ENCODE results near the gene FHAD1. TPM values are rescaled to one million over a fixed set of nuclear protein-coding genes. Genes with fewer than 3 reads are reported as not detected.
A peak's percentile ranks its signal among the peaks of the same experiment; 100 is the strongest.

FHAD1 gene
- total RNA-seq, 1 donor from 2014 or later: 7.0 TPM

DNA sequence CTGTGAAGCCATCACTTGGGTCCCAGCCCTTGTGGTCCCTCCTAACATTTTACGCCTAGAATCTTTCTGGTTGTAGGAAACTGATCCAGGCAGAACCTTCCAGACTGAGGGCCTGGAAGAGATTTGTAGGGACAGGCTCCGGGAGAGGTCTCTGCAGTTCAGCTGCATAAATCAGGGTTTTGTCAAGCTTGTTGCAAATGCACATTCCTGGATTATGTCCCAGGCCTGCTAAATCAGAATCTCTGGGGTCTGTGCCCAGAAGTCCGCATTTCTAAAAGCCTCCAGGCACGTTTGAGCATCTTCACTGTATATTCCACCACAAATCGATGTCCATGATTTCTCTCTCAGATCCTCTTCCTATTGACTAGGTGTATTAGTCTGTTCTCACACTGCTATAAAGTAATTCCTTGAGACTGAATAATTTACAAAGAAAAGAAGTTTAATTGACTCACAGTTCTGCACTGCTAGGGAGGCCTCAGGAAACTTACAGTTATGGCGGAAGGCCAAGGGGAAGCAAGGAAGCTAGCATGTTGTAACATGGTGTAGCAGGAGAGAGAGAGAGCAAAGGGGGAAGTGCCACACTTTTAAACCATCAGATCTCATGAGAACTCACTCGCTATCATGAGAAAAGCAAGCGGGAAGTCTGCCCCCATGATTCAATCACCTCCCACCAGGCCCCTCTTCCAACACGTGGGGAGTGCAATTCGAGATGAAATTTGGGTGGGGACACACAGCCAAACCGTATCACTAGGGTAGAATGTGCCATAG, 1.2 kb upstream of the FHAD1 start:
- DNase-seq (ENCODE audit: low spot score): peak; percentile 93

DNA sequence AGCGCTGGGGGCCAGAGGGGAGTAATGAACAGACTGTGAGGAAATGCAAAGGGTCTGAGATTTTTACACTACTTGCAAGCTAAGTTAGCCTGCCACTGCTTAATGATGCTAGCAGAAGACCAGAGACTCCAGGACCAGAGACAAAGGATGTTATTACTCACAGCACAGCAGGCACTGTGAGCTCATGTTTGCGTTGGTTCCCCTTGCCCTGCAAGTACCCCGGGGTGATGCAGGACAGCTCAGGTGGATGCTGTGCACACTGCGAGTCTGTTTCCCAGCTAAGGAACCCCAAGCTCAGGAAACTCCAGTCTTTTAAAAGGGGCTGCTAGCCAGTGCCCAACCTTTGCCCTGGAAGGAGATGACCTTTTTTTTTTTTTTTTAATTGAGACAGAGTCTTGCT, 1.2 kb downstream of the FHAD1 start:
- DNase-seq (ENCODE audit: low spot score): no peak

DNA sequence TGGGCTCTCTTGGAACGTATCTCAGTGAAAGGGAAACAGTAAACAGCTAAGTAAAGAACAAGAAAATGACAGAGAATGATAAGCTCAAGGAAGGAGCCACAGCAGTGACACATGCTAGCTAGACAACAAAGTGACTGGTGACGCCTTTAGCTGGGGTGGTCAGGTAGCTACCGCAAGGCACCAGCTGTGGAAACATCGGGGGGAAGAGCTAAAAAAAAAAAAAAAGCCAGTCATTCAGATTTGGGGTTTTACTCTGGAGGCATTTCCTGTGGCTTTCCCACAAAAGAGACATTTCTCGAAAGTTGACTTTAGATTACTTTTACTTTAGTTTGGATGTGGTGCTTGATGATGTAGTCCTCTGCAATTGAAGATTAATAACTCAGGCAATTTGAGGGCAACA, 2.1 kb downstream of the FHAD1 start:
- no peak for DNase-seq (ENCODE audit: low spot score)

DNA sequence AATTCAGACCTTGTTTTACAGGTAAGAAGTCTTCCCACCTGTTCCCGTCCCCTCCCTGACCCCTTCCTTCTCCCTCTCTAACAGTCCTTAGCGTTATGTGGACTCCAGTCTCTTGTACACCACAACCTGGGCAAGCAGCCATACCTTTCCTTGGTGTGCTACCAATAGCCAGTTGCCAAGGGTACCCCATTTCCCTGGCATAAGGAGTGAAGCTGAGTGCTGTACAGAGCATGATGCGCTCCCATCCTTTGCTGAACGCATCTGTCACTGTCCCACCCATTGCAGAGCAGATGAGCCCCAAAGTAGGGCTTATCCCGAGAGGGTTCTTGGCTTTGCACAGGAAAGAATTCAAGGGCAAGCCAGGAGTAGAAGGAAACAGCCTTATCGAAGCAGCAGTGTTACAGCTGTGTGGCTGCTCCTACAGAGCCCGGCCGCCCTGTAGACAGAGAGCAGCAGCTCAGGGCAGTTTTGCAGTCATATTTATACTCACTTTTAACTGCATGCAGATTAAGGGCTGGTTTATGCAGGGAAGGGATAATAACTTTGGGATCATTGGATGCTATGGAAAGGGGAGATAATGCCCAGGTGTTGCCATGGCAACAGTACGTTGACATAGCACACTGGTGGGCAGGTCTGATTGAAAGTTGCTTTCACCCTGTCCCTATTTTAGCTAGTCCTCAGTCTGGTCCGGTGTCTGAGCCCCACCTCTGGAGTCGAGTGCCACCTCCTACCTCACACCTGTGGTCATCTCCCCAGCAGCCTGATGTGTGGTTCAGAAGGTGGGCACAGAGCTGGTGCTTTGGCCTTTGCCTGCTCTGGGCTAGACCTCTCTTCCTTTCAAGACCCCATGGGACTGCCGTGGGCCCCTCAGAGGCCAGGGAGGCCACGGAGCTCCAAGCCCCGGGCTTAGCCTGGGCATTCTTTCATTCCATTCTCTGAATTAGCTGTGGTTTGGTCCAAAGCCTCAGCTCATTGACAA, 5.1 kb downstream of the FHAD1 start:
- no peak for DNase-seq (ENCODE audit: low spot score)

DNA sequence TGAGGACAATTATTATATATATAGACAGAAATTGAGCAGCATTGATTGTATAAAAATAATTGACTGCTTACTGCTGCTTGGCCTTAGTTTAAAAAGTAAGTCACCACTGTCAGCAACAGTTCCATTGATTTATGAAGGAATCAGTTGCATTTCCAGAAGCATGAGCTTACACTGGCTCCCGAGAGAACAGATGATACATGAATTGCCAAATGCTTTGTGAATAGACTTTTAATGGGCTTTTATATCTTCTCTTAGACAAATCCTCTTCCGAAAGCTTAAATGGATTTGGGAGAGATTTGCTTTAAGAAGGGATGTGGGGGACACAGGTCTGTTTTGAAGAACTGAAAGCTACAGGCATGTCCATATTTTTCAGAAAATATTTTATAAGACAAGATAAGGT, 7.5 kb downstream of the FHAD1 start:
- DNase-seq (ENCODE audit: low spot score): peak; percentile 84

DNA sequence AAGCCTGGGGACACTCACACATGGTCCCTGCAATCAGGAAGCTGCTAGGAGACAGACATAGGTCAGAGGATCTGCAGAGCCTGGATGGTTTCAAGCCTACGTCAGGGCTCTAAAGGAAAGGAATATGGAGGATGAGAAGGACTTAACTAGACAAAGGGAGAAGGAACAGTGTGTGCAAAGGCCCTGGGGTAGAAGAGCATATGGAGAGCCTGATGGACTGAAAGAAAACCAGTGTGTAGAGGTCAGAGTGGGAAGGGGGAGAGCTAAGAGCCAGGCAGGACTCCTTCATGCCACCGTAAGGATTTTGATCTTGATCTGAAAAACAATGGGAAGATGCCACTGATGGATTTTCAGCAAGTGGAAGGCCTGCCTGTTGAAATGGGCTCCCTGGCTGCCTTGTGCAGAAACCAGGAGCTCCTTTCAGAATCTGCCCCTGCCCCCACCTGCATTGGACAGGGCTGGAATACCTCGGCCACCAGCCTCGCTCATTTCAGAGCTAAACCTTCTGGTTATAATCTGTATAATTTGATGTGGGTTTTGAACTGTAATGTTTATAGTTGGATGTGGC, 8.6 kb downstream of the FHAD1 start:
- no peak for DNase-seq (ENCODE audit: low spot score)

DNA sequence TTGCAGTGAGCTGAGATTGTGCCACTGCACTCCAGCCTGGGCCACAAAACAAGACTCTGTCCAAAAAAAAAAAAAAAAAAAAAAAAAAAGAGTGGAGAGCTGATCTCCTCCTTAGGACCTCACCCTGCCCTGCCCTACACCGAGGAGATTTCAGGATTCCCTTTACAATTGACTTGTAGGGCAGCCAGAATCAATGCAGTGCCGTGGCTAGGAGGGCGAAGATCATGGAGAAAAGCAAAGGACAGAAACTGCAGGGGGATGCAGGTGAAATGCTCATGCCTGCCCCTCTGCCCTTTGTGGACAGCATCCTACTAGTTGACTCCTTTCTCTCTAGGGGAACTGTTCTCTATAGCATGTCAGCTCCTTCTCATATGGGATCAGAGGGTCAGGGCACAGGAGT, 9.6 kb downstream of the FHAD1 start:
- no peak for DNase-seq (ENCODE audit: low spot score)

DNA sequence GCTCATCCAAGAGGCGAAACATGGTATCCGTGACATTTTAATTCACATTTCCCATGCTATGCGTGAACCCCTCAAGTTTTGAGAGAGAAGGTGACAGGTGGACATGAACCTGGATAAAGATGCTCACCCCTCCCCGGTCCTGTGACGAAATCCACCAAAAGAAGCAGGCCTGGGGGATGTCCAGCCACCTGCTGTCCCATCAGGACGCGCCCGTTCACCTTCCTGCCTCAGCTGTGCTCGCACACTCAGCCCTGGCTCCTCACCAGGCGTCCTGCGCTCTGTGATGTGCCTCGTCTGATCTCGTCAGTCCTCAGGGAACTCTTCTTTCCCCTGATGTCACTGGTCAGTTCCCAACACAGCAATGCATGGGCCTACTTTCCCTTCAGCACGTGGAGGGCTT, 10.3 kb downstream of the FHAD1 start:
- DNase-seq (ENCODE audit: low spot score): no peak

DNA sequence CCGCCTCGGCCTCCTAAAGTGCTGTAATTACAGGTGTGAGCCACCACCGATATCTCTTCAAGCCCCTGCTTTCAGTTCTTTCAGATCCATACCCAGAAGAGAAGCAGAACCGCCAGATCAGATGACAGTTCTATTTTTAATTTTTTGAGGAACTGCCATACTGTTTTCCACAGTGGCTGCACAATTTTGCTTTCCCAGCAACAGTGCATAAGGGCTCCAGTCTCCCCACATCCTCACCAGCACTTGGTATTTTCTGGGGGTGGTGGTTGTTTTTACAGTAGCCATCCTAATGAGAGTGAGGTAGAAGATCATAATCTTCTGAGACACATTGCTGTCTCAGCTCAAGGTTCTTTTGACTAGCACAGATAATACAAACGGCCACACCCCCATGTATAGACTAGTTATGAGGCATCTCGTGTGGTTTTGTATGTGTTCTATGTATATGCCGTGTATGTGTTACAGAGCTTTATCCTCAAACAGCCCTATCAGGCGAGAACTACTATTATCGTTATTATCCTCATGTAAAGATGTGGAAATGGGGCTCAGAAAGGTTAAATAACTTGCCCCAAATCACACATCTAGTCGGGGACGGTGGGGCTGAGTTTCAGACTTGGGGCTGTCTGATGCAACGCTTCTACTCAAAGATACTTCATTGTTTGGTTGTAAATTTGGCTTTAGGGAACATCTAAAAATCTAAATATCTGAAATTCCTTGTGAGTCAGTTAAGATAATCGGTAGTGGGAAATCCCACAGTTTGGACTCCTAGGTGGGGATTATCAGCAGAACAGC, 12.0 kb downstream of the FHAD1 start:
- DNase-seq (ENCODE audit: low spot score): peak; percentile 34

DNA sequence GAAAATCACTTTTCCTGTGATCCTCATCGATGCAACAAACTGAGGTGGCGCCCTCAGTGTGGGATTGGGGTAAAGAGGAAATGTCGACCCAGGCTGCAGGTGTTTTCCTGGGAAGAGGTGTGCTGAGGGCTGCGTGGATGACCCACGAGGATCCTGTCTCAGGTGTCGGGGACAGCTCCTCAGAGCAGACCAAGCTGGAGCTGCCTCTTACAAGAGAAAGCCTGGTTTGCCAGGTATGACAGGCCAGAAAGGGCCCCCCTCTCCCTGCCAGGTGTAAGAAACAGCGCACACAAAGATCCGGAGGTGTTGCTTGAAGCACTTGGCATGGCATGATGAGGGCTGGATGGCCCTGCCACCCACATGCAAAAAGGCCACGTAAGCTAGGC, 12.6 kb downstream of the FHAD1 start:
- no peak for DNase-seq (ENCODE audit: low spot score)

DNA sequence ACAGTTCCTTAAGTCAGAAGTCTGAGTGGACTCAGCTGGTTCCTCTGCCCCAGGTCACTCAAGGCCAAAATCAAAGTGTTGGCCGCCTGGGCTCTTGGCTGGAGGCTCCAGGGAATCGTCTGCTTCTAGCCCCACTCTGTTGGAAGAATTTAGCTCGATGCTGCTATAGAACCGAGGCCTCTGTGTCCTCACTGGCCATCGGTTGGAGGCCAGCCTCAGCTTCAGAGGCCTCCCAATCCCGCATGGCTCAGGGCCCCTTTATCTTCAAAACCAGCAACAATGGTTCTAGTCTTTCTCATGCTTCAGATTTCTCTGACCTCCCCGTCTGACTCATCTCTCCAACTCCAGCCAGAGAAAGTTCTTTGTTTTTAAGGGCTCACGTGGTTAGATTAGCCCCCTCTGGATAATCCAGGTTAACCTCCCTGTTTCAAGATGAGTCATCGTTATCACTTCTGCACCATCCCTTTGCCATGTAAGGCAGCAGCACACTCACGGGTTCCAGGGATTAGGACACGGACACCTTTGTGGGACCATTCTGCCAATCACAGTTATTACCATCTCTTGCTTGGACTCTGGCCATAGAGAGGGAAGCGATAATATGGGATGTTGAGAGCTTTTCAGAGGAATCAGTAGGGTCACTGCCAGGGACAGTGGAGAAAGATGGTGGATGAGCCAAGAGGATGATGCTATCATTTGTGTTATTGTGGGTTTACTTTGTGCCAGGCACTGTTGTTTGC, 13.6 kb downstream of the FHAD1 start:
- DNase-seq (ENCODE audit: low spot score): peak; percentile 33

DNA sequence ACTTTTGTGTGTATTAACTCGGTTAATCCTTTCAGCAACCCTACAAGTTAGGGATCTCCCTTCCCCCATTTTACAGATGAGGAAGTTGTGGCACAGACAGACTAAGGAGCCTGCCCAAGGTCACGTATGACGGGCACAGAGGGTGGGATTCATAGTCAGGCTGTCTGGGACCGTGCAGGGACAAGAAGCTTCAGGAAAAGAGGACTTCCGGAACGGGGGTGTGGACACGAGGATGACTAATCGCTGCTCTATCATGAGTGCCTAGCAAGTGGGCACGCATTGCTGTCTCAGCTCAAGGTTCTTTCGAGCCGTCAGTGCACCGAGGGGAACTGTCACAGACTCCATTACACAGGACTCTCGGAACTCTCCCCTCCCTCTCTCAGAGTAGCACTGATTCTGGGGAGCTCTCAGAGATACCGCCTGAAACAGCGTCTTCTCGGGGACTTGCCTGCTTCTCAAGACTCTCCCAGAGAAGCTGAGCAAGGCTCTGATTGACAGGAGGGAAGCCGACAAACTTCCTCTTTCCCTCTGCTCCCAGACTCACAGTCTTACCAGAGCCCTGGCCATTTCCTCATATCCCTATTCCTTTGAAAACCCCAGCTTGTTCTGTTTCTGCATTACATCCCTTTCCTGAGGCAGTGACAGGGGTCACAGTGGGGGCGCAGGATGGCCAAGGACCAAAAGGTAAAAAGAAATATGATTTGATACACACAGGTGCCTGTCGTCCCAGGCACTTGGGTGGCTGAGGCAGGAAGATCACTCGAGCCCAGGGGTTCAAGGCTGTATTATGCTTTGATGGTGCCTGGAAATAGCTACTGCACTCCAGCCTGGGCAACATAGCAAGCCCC, 14.4 kb downstream of the FHAD1 start:
- DNase-seq (ENCODE audit: low spot score): peak; percentile 58

DNA sequence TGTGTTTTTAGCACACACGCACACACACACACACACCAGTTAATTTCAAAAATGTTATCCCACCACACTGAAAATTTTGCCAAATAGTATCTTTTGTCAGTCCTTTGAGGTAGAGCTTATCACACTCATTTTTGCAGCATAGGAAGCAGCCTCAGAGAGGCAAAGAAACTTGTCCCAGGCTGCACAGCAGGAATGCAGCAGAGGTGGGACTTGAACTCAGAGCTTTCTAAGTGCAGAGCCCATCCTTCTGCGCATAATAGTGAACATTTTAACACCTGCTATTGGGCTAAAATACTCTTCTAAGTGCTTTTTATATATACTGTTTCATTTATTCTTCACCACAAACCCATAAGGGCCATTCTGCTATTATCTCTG, 15.0 kb downstream of the FHAD1 start:
- no peak for DNase-seq (ENCODE audit: low spot score)

DNA sequence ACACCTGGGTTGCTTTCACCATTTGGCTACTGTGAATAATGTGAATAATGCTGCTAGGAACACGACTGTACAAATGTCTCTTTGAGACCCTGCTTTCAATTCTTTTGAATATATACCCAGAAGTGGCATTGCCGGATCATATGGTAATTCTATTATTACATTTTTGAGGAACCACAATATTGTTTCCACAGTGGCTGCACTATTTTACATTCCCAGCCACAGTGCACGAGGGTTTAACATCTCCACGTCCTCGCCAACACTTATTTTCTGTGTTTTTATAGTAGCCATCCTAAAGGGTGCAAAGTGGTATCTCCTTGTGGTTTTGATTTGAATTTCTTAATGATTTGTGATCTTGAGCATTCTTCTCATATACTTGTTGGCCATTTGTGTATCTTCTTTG, 15.7 kb downstream of the FHAD1 start:
- no peak for DNase-seq (ENCODE audit: low spot score)

DNA sequence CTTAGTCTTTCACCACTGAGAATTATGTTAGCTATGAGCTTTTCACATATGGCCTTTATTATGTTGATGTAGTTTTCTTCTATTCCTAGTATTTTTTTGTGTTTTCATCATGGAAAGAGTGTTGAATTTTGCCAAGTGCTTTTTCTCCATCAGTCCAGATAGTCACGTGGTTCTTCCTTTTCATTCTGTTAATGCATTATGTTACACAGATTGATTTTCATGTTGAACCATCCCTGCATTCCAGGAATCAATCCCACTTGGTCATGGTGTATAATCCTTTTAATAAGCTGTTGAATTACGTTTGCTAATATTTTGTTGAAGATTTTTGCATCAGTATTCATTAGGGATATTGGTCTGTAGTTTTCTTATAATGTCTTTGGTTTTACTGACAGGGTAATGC, 17.7 kb downstream of the FHAD1 start:
- no peak for DNase-seq (ENCODE audit: low spot score)

DNA sequence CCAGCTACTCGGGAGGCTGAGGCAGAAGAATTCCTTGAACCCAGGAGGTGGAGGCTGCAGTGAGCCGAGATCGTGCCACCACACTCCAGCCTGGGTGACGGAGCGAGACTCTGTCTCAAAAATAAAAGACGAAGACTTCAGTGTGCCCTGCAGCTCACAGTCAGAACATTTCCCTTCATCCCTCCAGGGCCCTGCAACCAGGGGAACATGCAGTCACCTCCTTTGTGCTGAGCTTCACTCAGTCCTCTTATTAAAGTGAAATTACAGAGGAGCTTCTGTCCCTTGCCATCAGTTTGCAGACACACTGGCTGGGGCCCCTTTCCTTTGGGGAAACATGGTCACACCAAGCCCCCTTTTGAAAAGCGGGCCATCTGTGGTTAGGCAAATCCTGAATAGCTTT, 24.2 kb downstream of the FHAD1 start:
- no peak for DNase-seq (ENCODE audit: low spot score)

DNA sequence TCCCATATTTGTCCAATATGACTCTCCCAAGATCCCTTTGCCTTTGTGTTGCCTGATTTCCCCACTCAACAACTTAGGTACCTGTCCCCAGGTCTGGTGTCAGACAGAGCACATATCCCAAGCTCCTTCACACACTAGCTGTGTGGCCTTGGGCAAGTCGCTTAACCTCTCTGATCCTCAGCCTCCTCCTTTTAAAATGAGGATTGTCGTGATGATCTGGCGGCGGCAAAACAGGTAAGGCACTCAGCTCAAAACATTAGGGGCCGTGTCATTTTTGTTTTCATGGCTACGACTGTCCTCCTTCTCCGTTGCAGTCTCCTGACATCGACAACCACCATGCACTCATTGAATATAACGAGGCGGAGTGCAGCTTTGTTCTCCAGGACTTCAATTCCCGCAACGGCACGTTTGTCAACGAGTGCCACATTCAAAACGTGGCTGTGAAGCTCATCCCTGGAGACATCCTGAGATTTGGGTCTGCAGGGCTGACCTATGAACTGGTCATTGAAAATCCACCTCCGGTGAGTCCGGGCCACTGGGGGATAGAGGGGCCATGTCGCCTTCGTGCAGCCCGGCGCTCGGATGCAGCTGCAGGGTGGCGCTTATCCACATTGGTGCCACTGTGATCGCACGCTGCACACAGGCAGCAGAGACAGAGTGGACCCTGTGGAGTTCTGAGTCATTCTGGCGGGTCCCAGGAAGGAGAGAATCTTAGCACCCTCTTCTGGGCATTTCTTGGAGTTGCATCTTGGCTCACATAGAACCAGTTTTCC, 25.2 kb downstream of the FHAD1 start:
- DNase-seq (ENCODE audit: low spot score): peak; percentile 83

DNA sequence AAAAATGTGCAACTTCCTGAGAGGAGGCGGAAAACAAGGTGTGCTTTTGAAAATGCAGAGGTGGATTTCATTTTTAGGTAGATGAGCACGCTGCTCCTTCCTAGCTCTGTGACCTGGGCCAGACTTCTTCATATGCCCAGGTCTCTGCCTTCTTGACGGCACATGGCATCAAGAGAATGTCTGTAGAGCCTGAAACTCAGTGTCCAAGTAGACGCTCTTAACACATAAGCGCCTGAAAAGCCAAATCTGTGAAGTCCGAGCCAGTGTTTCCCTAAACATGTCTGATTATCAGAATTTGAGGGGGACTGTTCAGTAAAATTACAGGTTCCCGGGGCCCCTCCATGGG, 25.7 kb downstream of the FHAD1 start:
- no peak for DNase-seq (ENCODE audit: low spot score)

DNA sequence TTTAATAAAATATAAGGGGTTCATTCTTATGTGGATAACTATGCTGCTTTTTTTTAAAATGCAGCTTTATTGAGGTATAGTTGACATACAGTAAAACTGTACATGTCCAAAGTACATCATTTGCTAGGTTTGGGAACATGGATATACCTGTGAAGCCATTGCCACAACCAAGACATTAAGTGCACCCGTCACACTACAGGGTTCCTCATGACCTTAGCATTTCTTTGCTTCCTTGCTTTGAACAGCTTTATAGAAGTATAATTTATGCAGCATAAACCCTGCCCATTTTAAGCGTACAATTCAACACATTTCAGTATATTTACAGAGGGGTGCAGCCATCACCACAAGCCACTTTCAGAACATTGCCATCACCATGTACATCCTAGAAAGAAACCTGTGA, 26.3 kb downstream of the FHAD1 start:
- DNase-seq (ENCODE audit: low spot score): no peak

Measured in umbilical cord (tissue), 2 donors.